Neural crest cell (in vitro differentiated cells): Measurements from ENCODE around the gene CYP19A1. TPM values are rescaled to one million over a fixed set of nuclear protein-coding genes. Genes with fewer than 3 reads are reported as not detected.

ENCODE experiments used
- DNase-seq: peaks from one replicate; pipeline ENCODE4 v3.0.0; 2021; ENCODE audit warnings: low read depth, mixed read lengths, low spot score
- H3K27ac Mint-ChIP-seq: one replicate; pipeline ENCODE4 v1.8.0; 2021; ENCODE audit warnings: mild to moderate bottlenecking, mixed read lengths; ENCODE audit not compliant: unreplicated experiment
- H3K27me3 Mint-ChIP-seq: 2 replicates; pipeline ENCODE4 v1.8.0; 2021; ENCODE audit warnings: low read depth, mild to moderate bottlenecking, mixed read lengths
- H3K36me3 Mint-ChIP-seq: 2 replicates; pipeline ENCODE4 v1.8.0; 2021; ENCODE audit warnings: low read depth, mild to moderate bottlenecking, mixed read lengths
- H3K4me1 Mint-ChIP-seq: 2 replicates; pipeline ENCODE4 v1.8.0; 2021; ENCODE audit warnings: mixed read lengths
- H3K4me3 Mint-ChIP-seq: one replicate; pipeline ENCODE4 v1.8.0; 2021; ENCODE audit warnings: mild to moderate bottlenecking, mixed read lengths
- H3K9me3 Mint-ChIP-seq: 2 replicates; pipeline ENCODE4 v1.8.0; 2021; ENCODE audit warnings: mixed read lengths
- total RNA-seq: library from RNA; stranded (reverse); gene quantifications from 2 replicates; pipeline ENCODE4 v1.2.1, GENCODE V29; 2021
- TF ChIP-seq, protein P1 (sequence below): fragments of 200-600 bp; sonication (generic); conservative IDR thresholded peaks from 2 replicates; pipeline ENCODE4 v1.5.0; 2021; ENCODE audit warnings: antibody characterized with exemption, mild to moderate bottlenecking

Gene CYP19A1
- total RNA-seq, 1 donor from 2014 or later = not detected

DNA sequence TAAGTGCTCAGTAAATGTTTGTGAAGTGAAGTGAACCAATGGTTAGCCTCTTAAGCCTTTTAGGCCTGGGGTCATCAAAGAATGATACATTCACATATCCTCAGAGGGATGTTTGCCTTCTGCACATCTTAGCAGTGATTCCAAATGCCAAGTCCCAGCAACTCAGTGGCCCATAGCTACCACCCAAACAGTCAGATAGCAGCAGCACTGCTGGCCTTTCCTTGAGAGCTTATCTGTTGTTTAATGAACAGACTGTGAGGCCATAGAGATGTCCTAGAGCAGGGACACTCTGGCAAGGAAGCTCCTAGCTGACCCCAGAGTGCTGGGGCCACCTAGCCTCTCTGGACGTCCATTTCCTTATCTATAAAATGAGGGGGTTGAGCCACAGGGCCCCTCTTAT lies 86.8 kb downstream of the CYP19A1 start:
- no peak overlapping the region for H3K4me3 Mint-ChIP-seq
- no peaks in the 10 kb centered on the region for H3K36me3 Mint-ChIP-seq
- TF ChIP-seq, protein P1, sequence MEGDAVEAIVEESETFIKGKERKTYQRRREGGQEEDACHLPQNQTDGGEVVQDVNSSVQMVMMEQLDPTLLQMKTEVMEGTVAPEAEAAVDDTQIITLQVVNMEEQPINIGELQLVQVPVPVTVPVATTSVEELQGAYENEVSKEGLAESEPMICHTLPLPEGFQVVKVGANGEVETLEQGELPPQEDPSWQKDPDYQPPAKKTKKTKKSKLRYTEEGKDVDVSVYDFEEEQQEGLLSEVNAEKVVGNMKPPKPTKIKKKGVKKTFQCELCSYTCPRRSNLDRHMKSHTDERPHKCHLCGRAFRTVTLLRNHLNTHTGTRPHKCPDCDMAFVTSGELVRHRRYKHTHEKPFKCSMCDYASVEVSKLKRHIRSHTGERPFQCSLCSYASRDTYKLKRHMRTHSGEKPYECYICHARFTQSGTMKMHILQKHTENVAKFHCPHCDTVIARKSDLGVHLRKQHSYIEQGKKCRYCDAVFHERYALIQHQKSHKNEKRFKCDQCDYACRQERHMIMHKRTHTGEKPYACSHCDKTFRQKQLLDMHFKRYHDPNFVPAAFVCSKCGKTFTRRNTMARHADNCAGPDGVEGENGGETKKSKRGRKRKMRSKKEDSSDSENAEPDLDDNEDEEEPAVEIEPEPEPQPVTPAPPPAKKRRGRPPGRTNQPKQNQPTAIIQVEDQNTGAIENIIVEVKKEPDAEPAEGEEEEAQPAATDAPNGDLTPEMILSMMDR = no peak
- no peak for DNase-seq
- H3K9me3 Mint-ChIP-seq = peaks cover 5% of the 10 kb centered on the region
- no peaks in the 10 kb centered on the region for H3K27me3 Mint-ChIP-seq
- H3K27ac Mint-ChIP-seq = no peak overlapping the region
- no peaks in the 10 kb centered on the region for H3K4me1 Mint-ChIP-seq

- H3K9me3 Mint-ChIP-seq = peaks cover 5% of the 10 kb centered on the region
- H3K4me3 Mint-ChIP-seq = no peak overlapping the region
- TF ChIP-seq, protein P1 = no peak
- H3K27ac Mint-ChIP-seq = no peak overlapping the region
- H3K4me1 Mint-ChIP-seq = no peaks in the 10 kb centered on the region
- no peaks in the 10 kb centered on the region for H3K36me3 Mint-ChIP-seq
- DNase-seq = no peak
- H3K27me3 Mint-ChIP-seq = no peaks in the 10 kb centered on the region
Observed at GRCh38 chr15:51250217-51251011, 88.0 kb downstream of the CYP19A1 start.

DNA sequence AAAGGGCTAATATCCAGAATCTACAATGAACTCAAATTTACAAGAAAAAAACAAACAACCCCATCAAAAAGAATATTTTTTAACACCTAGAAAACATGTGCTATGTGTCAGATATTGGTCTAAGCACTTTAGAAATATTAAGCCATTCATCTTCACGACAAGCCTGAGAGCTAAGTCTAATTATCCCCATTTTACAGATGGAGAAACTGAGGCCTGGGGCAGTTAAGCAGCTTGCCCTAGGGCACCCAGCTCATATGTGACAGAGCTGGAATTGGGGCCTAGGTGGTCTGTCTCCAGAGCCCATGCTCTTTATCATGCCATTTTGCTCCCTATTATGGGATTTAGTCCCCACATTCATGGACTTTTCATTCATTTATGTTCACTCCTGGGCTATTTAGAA lies 92.8 kb downstream of the CYP19A1 start:
- Mint-ChIP-seq H3K27ac (no peak overlapping the region), H3K4me1 (no peaks in the 10 kb centered on the region), H3K36me3 (no peaks in the 10 kb centered on the region), H3K9me3 (peaks cover 5% of the 10 kb centered on the region), H3K27me3 (no peaks in the 10 kb centered on the region), H3K4me3 (no peak overlapping the region)
- no peak for DNase-seq
- TF ChIP-seq, protein P1 = no peak

- peaks cover 3% of the 10 kb centered on the region for H3K9me3 Mint-ChIP-seq
Observed at GRCh38 chr15:51244423-51244869, 94.0 kb downstream of the CYP19A1 start.

GRCh38 chr15:51243774-51244173 lies 94.6 kb downstream of the CYP19A1 start:
- no peak overlapping the region for H3K27ac Mint-ChIP-seq
- no peak for DNase-seq
- H3K36me3 Mint-ChIP-seq = no peaks in the 10 kb centered on the region
- H3K4me3 Mint-ChIP-seq = no peak overlapping the region
- no peaks in the 10 kb centered on the region for H3K9me3 Mint-ChIP-seq
- TF ChIP-seq, protein P1 = no peak
- no peaks in the 10 kb centered on the region for H3K4me1 Mint-ChIP-seq
- no peaks in the 10 kb centered on the region for H3K27me3 Mint-ChIP-seq

More at GRCh38 chr15:51244423-51244869, 94.0 kb downstream of the CYP19A1 start:
- Mint-ChIP-seq H3K27ac (no peak overlapping the region), H3K4me3 (no peak overlapping the region), H3K4me1 (no peaks in the 10 kb centered on the region), H3K36me3 (no peaks in the 10 kb centered on the region), H3K27me3 (no peaks in the 10 kb centered on the region)
- no peak for DNase-seq
- TF ChIP-seq, protein P1 = no peak
